ENCODE measurements around the gene SYT1.

GRCh38 chr12:78864870-78865463 is 393 bp downstream of the SYT1 start:
- no peak for TF ChIP-seq CTCF (IDR thresholded peaks at IDR 0.05; ENCODE audit: insufficient read depth, low read length, poor library complexity, severe bottlenecking)
- TF ChIP-seq EZH2phosphoT487 (conservative IDR thresholded peaks at IDR 0.05; ENCODE audit: low read length): no peak
